Spleen (tissue), 11 donors: ENCODE measurements around the gene TPCN2. TPM values are rescaled to one million over a fixed set of nuclear protein-coding genes. Genes with fewer than 3 reads are reported as not detected.

Experiments used
- DNase-seq: peaks from one replicate; pipeline ENCODE4 v3.0.0-alpha.2; 2020
- H3K27ac ChIP-seq, 8 donors: fragments of 200-600 bp; sonication (generic) in 7 of 8; 1 replicate in 4 of 8; 2 replicates in 4 of 8; pipeline versions ENCODE4 v1.5.0 to v1.8.0; 2016 to 2021; ENCODE audit warnings: inconsistent platforms in 4 of 8, mild to moderate bottlenecking in 4 of 8, moderate library complexity in 1 of 8
- H3K27me3 ChIP-seq, 7 donors: fragments of 200-600 bp; sonication (generic) in 6 of 7; replicated peaks in 1 of 7; 1 replicate in 4 of 7; 2 replicates in 3 of 7; pipeline versions ENCODE4 v1.5.0 to v1.8.0; 2016 to 2021; ENCODE audit warnings: inconsistent platforms in 3 of 7, mild to moderate bottlenecking in 1 of 7
- H3K36me3 ChIP-seq, 6 donors: fragments of 200-600 bp; sonication (generic) in 5 of 6; 1 replicate in 4 of 6; 2 replicates in 2 of 6; pipeline versions ENCODE4 v1.5.0 to v1.8.0; 2016 to 2021; ENCODE audit warnings: inconsistent platforms in 2 of 6
- H3K4me1 ChIP-seq, 6 donors: fragments of 200-600 bp; sonication (generic) in 5 of 6; 1 replicate in 3 of 6; 2 replicates in 3 of 6; pipeline versions ENCODE4 v1.5.0 to v1.8.0; 2016 to 2021; ENCODE audit warnings: inconsistent platforms in 3 of 6
- H3K4me3 ChIP-seq, 8 donors: fragments of 200-600 bp; sonication (generic) in 7 of 8; 1 replicate in 4 of 8; 2 replicates in 4 of 8; pipeline versions ENCODE4 v1.5.0 to v1.8.0; 2016 to 2021; ENCODE audit warnings: inconsistent platforms in 4 of 8, mild to moderate bottlenecking in 4 of 8, moderate library complexity in 2 of 8
- H3K9me3 ChIP-seq, 8 donors: fragments of 200-600 bp; sonication (generic) in 7 of 8; 1 replicate in 4 of 8; 2 replicates in 4 of 8; pipeline versions ENCODE4 v1.5.0 to v1.8.0; 2016 to 2021; ENCODE audit warnings: inconsistent platforms in 4 of 8
- POLR2A ChIP-seq, 3 donors: fragments of 450-650 bp; IDR thresholded peaks; one replicate each; pipeline ENCODE4 v1.5.1; 2017; ENCODE audit warnings: antibody characterized with exemption in 3 of 3, mild to moderate bottlenecking in 1 of 3
- POLR2AphosphoS5 ChIP-seq, 3 donors: sonication (generic); formaldehyde crosslinking; IDR thresholded peaks; one replicate each; pipeline ENCODE4 v1.5.1; 2017; ENCODE audit warnings: antibody characterized with exemption in 3 of 3
- WGBS, 5 donors: extraction: QIAGEN DNeasy Blood & Tissue Kit in 3 of 5; methylation state at CpG; one replicate each; pipeline versions ENCODE4 v1.1.5 to v1.1.7; 2013 to 2018; 5-methylcytosine and 5-hydroxymethylcytosine counted together
- intact Hi-C: fragments of 100-400 bp; cut with DNase I; formaldehyde crosslinking; loops from one replicate; pipeline ENCODE4 v1.15.0; 2023; ENCODE audit warnings: low total_unique reads
- polyA plus RNA-seq, 3 donors: library from polyadenylated mRNA; stranded (reverse); fragments of 200-250 nt; gene quantifications; one replicate each; pipeline ENCODE4 v1.2.1, GENCODE V29; 2013
- total RNA-seq, 7 donors: library from RNA; depleted of rRNA in 3 of 7; stranded (reverse); fragments of >200 nt in 3 of 7; fragmentation: NEBNext Ultra II Directional in 4 of 7; extraction: Animal tissue kit (Norgen Biotek cat#: 25700) in 4 of 7; gene quantifications; one replicate each; pipeline versions ENCODE4 v1.1.0 to v1.2.1, GENCODE V29; 2016 to 2021
- TF ChIP-seq, protein P1 (sequence below), 11 experiments: fragments of 200-600 bp in 7 of 11; fragments of 450-650 bp in 4 of 11; sonication (generic) in 4 of 11; IDR thresholded peaks in 8 of 11; conservative IDR thresholded peaks in 3 of 11; 1 replicate in 7 of 11; 2 replicates in 4 of 11; pipeline versions ENCODE4 v1.4.0 to v1.8.0; 2016 to 2021; ENCODE audit warnings: antibody characterized with exemption in 11 of 11, inconsistent platforms in 4 of 11, mild to moderate bottlenecking in 1 of 11
- donor health status: healthy with polysubstance abuse.
- donor health status: DM: no; HTN: no; CAD: no; lungs with moderate emphysema.
- donor health status: DM: no; HTN: no; CAD: no.
- donor health status: Bipolar disorder and iron deficiency.
- donor health status: healthy.
- donor health status: DM: no; HTN: no; CAD: no.
- donor health status: DM: yes; HTN: yes; CAD: no.

The TPCN2 gene
- total and polyA plus RNA-seq, 10 donors: 3.6 to 30.4 (median 24.1) TPM

GRCh38 chr11:69154938-69155301, 106.2 kb downstream of the TPCN2 start:
- Histone ChIP-seq H3K27ac (no peak overlapping the region), H3K36me3 (no peaks in the 10 kb centered on the region), H3K27me3 (peaks cover 0 to 25% (median 4%) of the 10 kb centered on the region in 7 donors), H3K4me1 (peaks cover 0 to 40% (median 19%) of the 10 kb centered on the region in 6 donors), H3K4me3 (no peak overlapping the region), H3K9me3 (no peaks in the 10 kb centered on the region)
- WGBS, 5 donors: 64 to 84% (median 74%) methylated on average over 9 to 10 of the region's 10 CpGs
- no peak for DNase-seq
- intact Hi-C loops: no loop called here
- TF ChIP-seq POLR2A (IDR thresholded peaks at IDR 0.05) (no peak), POLR2AphosphoS5 (IDR thresholded peaks at IDR 0.05) (no peak)
- TF ChIP-seq, protein P1, sequence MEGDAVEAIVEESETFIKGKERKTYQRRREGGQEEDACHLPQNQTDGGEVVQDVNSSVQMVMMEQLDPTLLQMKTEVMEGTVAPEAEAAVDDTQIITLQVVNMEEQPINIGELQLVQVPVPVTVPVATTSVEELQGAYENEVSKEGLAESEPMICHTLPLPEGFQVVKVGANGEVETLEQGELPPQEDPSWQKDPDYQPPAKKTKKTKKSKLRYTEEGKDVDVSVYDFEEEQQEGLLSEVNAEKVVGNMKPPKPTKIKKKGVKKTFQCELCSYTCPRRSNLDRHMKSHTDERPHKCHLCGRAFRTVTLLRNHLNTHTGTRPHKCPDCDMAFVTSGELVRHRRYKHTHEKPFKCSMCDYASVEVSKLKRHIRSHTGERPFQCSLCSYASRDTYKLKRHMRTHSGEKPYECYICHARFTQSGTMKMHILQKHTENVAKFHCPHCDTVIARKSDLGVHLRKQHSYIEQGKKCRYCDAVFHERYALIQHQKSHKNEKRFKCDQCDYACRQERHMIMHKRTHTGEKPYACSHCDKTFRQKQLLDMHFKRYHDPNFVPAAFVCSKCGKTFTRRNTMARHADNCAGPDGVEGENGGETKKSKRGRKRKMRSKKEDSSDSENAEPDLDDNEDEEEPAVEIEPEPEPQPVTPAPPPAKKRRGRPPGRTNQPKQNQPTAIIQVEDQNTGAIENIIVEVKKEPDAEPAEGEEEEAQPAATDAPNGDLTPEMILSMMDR (IDR thresholded peaks at IDR 0.05 in 8 of 11, conservative IDR thresholded peaks at IDR 0.05 in 3 of 11): no peak

- intact Hi-C loops: no loop called here
- no peaks in the 10 kb centered on the region for H3K36me3 ChIP-seq
- 50 to 73% (median 55%) methylated on average over 12 to 32 of the region's 32 CpGs for WGBS, 5 donors
- H3K27ac ChIP-seq: peak within 1 kb of the TSS in 5 of 8 donors; percentile 34 to 60 (median 57)
- peaks cover 0 to 25% (median 4%) of the 10 kb centered on the region in 7 donors for H3K27me3 ChIP-seq
- DNase-seq: peak; percentile 70
- TF ChIP-seq POLR2AphosphoS5 (IDR thresholded peaks at IDR 0.05): peak in 2 of 3 donors; percentile 73 to 74
- TF ChIP-seq POLR2A (IDR thresholded peaks at IDR 0.05): no peak
- peaks cover 0 to 40% (median 19%) of the 10 kb centered on the region in 6 donors for H3K4me1 ChIP-seq
- H3K4me3 ChIP-seq: no peak within 1 kb of the TSS
- no peaks in the 10 kb centered on the region for H3K9me3 ChIP-seq
These were observed 106.8 kb downstream of the TPCN2 start, which contains the start of gene SMIM38 for GRCh38 chr11:69155302-69156234. Gene SMIM38, plus strand, starts transcription at chr11:69155935. Its CDS starts 1,912 bp downstream, at chr11:69157847.

GRCh38 chr11:69156235-69156639, 107.5 kb downstream of the TPCN2 start:
- TF ChIP-seq, protein P1 (IDR thresholded peaks at IDR 0.05 in 8 of 11, conservative IDR thresholded peaks at IDR 0.05 in 3 of 11): no peak
- TF ChIP-seq POLR2AphosphoS5 (IDR thresholded peaks at IDR 0.05): no peak
- no peak for TF ChIP-seq POLR2A (IDR thresholded peaks at IDR 0.05)
- H3K4me1 ChIP-seq: peaks cover 0 to 40% (median 19%) of the 10 kb centered on the region in 6 donors
- WGBS, 5 donors: 61 to 73% (median 70%) methylated on average over 4 to 13 of the region's 13 CpGs
- intact Hi-C loops: no loop called here
- no peaks in the 10 kb centered on the region for H3K9me3 ChIP-seq
- peak; percentile 54 for DNase-seq
- no peak overlapping the region for H3K4me3 ChIP-seq
- H3K27ac ChIP-seq: peak overlapping the region in 3 of 8 donors; percentile 57 to 60 (median 59)
- H3K36me3 ChIP-seq: no peaks in the 10 kb centered on the region
- H3K27me3 ChIP-seq: peaks cover 0 to 25% (median 4%) of the 10 kb centered on the region in 7 donors

DNA sequence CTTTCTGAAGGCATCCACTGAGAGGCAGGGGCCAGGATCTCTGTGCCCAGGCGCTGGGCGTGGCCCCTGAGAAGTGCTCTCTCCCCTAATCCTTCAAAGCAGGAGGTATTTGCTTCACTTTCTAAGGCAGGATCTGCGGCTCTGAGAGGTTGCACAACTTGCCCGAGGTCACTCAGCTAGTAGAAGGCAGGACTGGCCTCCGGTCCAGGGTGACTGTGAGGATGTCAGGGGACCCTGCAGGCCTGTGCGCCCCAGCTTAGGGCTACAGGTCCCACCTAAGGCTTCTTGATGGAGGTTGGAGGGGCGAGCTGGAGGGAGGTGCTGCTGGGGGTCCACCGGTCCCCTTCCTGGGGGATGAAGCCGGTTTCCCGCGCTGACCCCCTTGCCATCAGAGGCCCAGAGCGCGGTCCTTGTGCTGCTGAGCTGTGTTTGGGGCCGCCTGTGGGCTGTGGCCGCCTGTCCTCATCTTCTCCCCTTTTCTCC, 108.0 kb downstream of the TPCN2 start:
- peak; percentile 51 for DNase-seq
- Histone ChIP-seq H3K9me3 (no peaks in the 10 kb centered on the region), H3K4me1 (peaks cover 0 to 40% (median 19%) of the 10 kb centered on the region in 6 donors), H3K4me3 (no peak overlapping the region), H3K36me3 (no peaks in the 10 kb centered on the region), H3K27ac (peak overlapping the region in 6 of 8 donors; percentile 34 to 60 (median 53)), H3K27me3 (peaks cover 0 to 25% (median 4%) of the 10 kb centered on the region in 7 donors)
- intact Hi-C loops: no loop called here
- WGBS, 5 donors: 78 to 89% (median 83%) methylated on average over 13 to 15 of the region's 15 CpGs
- no peak for TF ChIP-seq POLR2A (IDR thresholded peaks at IDR 0.05)
- no peak for TF ChIP-seq POLR2AphosphoS5 (IDR thresholded peaks at IDR 0.05)
- TF ChIP-seq, protein P1 (IDR thresholded peaks at IDR 0.05 in 8 of 11, conservative IDR thresholded peaks at IDR 0.05 in 3 of 11): no peak
